ENCODE results near the gene GPC6.
A peak's percentile ranks its signal among the peaks of the same experiment; 100 is the strongest.

GPC6 gene

GRCh38 chr13:93805736-93806135 is 579.1 kb downstream of the GPC6 start:
- no peaks in the 10 kb centered on the region for H3K9me3 ChIP-seq (ENCODE audit: control insufficient read depth, insufficient read depth, low read depth, low read length)
- no peaks in the 10 kb centered on the region for H3K36me3 ChIP-seq (ENCODE audit: control insufficient read depth in 2 of 2, insufficient read depth in 1 of 2, low read length in 2 of 2)
- H3K27ac ChIP-seq (ENCODE audit: extremely low read depth, low read depth, low read length), result no peak overlapping the region
- ChIA-PET POLR2A (no interaction called here), CTCF (interaction anchor here (0.6 kb wide), 1 partner anchor 298 kb away, joined by 8 read pairs; no protein-coding TSS in a partner anchor)
- no peak overlapping the region for H3K4me3 ChIP-seq (ENCODE audit: low read depth, low read length)
- TF ChIP-seq SCRT1 (tag by site-specific recombination; IDR thresholded peaks at IDR 0.05; ENCODE audit: borderline replicate concordance) (no peak), ZBTB17 (tag by site-specific recombination; IDR thresholded peaks at IDR 0.05) (no peak), HOXC10 (CRISPR knock-in tag; IDR thresholded peaks at IDR 0.05) (no peak), ZNF660 (tag by site-specific recombination; IDR thresholded peaks at IDR 0.05) (no peak), ZNF518A (tag by site-specific recombination; conservative IDR thresholded peaks at IDR 0.05; ENCODE audit: low read depth) (no peak), ZNF16 (tag by site-specific recombination; IDR thresholded peaks at IDR 0.05; ENCODE audit: low read depth) (no peak), ZFHX2 (tag by site-specific recombination; conservative IDR thresholded peaks at IDR 0.05) (no peak), MZF1 (tag by site-specific recombination; IDR thresholded peaks at IDR 0.05; ENCODE audit: borderline replicate concordance) (no peak), ZFP3 (tag by site-specific recombination; IDR thresholded peaks at IDR 0.05; ENCODE audit: low read depth) (no peak), ZNF837 (tag by site-specific recombination; IDR thresholded peaks at IDR 0.05) (no peak), ZFP37 (tag by site-specific recombination; IDR thresholded peaks at IDR 0.05) (no peak), ZSCAN5A (tag by site-specific recombination; IDR thresholded peaks at IDR 0.05) (no peak), ZNF560 (tag by site-specific recombination; IDR thresholded peaks at IDR 0.05; ENCODE audit: borderline replicate concordance) (no peak)
- H3K4me1 ChIP-seq (ENCODE audit: control insufficient read depth, insufficient read depth, low read length), result no peaks in the 10 kb centered on the region

- H3K9me3 ChIP-seq (ENCODE audit: control insufficient read depth, insufficient read depth, low read depth, low read length), result no peaks in the 10 kb centered on the region
- H3K36me3 ChIP-seq (ENCODE audit: control insufficient read depth in 2 of 2, insufficient read depth in 1 of 2, low read length in 2 of 2), result no peaks in the 10 kb centered on the region
- no peaks in the 10 kb centered on the region for H3K4me1 ChIP-seq (ENCODE audit: control insufficient read depth, insufficient read depth, low read length)
- TF ChIP-seq ZNF302 (tag by site-specific recombination; IDR thresholded peaks at IDR 0.05; ENCODE audit: low read depth), result no peak
- TF ChIP-seq, protein P1, sequence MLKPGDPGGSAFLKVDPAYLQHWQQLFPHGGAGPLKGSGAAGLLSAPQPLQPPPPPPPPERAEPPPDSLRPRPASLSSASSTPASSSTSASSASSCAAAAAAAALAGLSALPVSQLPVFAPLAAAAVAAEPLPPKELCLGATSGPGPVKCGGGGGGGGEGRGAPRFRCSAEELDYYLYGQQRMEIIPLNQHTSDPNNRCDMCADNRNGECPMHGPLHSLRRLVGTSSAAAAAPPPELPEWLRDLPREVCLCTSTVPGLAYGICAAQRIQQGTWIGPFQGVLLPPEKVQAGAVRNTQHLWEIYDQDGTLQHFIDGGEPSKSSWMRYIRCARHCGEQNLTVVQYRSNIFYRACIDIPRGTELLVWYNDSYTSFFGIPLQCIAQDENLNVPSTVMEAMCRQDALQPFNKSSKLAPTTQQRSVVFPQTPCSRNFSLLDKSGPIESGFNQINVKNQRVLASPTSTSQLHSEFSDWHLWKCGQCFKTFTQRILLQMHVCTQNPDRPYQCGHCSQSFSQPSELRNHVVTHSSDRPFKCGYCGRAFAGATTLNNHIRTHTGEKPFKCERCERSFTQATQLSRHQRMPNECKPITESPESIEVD (tag by site-specific recombination; IDR thresholded peaks at IDR 0.05), result peak; percentile 9; the same call in 1 of the 2 replicates
- H3K27ac ChIP-seq (ENCODE audit: extremely low read depth, low read depth, low read length), result no peak overlapping the region
- CTCF ChIA-PET, result no interaction called here
- no peak overlapping the region for H3K4me3 ChIP-seq (ENCODE audit: low read depth, low read length)
- POLR2A ChIA-PET, result no interaction called here
Measured at GRCh38 chr13:93806861-93807260, 580.3 kb downstream of the GPC6 start.
